GM23338 (cell line): ENCODE data around the gene MPRIP. TPM values are rescaled to one million over a fixed set of nuclear protein-coding genes. Genes with fewer than 3 reads are reported as not detected.

Experiments used
- ATAC-seq: fragments of 200-7000 bp; cut with Tn5 transposase; 3 replicates; pipeline ENCODE4 v1.9.1; 2020
- DNase-seq: peaks from one replicate; pipeline ENCODE4 v3.0.0-alpha.2; 2015; ENCODE audit warnings: low spot score
- H2AFZ ChIP-seq: fragments of 200-600 bp; sonication (generic); 2 replicates; pipeline ENCODE4 v1.8.0; 2016; ENCODE audit warnings: antibody characterized with exemption, mild to moderate bottlenecking, moderate library complexity
- H3F3A ChIP-seq: fragments of 200-600 bp; sonication (generic); replicated peaks from 2 replicates; pipeline ENCODE4 v1.8.0; 2017; ENCODE audit warnings: antibody characterized with exemption, mixed run types, low read depth
- H3K27ac ChIP-seq: fragments of 200-600 bp; sonication (generic); 2 replicates; pipeline ENCODE4 v1.6.1; 2016; ENCODE audit warnings: low read depth
- H3K27me3 ChIP-seq: fragments of 200-600 bp; sonication (generic); 2 replicates; pipeline ENCODE4 v1.8.0; 2016; ENCODE audit warnings: mild to moderate bottlenecking, mixed run types, moderate library complexity; ENCODE audit not compliant: insufficient read depth
- H3K36me3 ChIP-seq: fragments of 200-600 bp; sonication (generic); 2 replicates; pipeline ENCODE4 v1.8.0; 2016; ENCODE audit warnings: mild to moderate bottlenecking; ENCODE audit not compliant: insufficient read depth
- H3K4me1 ChIP-seq: fragments of 200-600 bp; sonication (generic); 2 replicates; pipeline ENCODE4 v1.8.0; 2016; ENCODE audit warnings: mild to moderate bottlenecking, moderate library complexity; ENCODE audit not compliant: insufficient read depth
- H3K4me2 ChIP-seq: fragments of 200-600 bp; sonication (generic); 2 replicates; pipeline ENCODE4 v1.7.1; 2017; ENCODE audit warnings: mixed run types
- H3K4me3 ChIP-seq: fragments of 200-600 bp; sonication (generic); 2 replicates; pipeline ENCODE4 v1.6.1; 2016; ENCODE audit warnings: mixed run types
- H3K79me2 ChIP-seq: fragments of 200-600 bp; sonication (generic); replicated peaks from 2 replicates; pipeline ENCODE4 v1.8.0; 2017; ENCODE audit warnings: mild to moderate bottlenecking; ENCODE audit not compliant: insufficient read depth
- H3K9me2 ChIP-seq: fragments of 200-600 bp; sonication (generic); 2 replicates; pipeline ENCODE4 v1.8.0; 2017; ENCODE audit not compliant: insufficient read depth
- H4K20me1 ChIP-seq: fragments of 200-600 bp; sonication (generic); replicated peaks from 2 replicates; pipeline ENCODE4 v1.8.0; 2017; ENCODE audit warnings: mild to moderate bottlenecking; ENCODE audit not compliant: insufficient read depth
- H3K27ac Mint-ChIP-seq: 2 replicates; pipeline ENCODE4 v1.8.0; 2020; ENCODE audit warnings: inconsistent platforms, mild to moderate bottlenecking, moderate library complexity, mixed read lengths
- H3K27me3 Mint-ChIP-seq: 3 replicates; pipeline ENCODE4 v1.8.0; 2022; ENCODE audit warnings: low read depth, mild to moderate bottlenecking, moderate library complexity, mixed read lengths, inconsistent platforms; ENCODE audit not compliant: insufficient read depth, poor library complexity
- H3K36me3 Mint-ChIP-seq: 3 replicates; pipeline ENCODE4 v1.8.0; 2021; ENCODE audit warnings: low read depth, mild to moderate bottlenecking, inconsistent platforms, moderate library complexity, mixed read lengths
- H3K4me1 Mint-ChIP-seq: 3 replicates; pipeline ENCODE4 v1.8.0; 2020; ENCODE audit warnings: mild to moderate bottlenecking, inconsistent platforms, mixed read lengths
- H3K4me3 Mint-ChIP-seq: 3 replicates; pipeline ENCODE4 v1.8.0; 2021; ENCODE audit warnings: moderate library complexity, mild to moderate bottlenecking, inconsistent platforms, mixed read lengths
- H3K9me3 Mint-ChIP-seq: 3 replicates; pipeline ENCODE4 v1.8.0; 2020; ENCODE audit warnings: moderate library complexity, mild to moderate bottlenecking, inconsistent platforms, mixed read lengths
- EZH2phosphoT487 ChIP-seq: fragments of 200-600 bp; sonication (generic); IDR thresholded peaks from one replicate; pipeline ENCODE4 v1.8.1; 2018; ENCODE audit warnings: antibody characterized with exemption; ENCODE audit not compliant: unreplicated experiment
- STAT1 ChIP-seq: IDR thresholded peaks from one replicate; pipeline ENCODE4 v1.6.1; 2016; ENCODE audit warnings: antibody characterized with exemption; ENCODE audit not compliant: unreplicated experiment
- ZNF331 ChIP-seq: fragments of 250-450 bp; sonication (Bioruptor Pico); IDR thresholded peaks from 2 replicates; pipeline ENCODE4 v1.5.0; 2020; ENCODE audit warnings: low read depth, mild to moderate bottlenecking, moderate library complexity
- polyA plus RNA-seq: library from polyadenylated mRNA; unstranded; fragments of >200 nt; fragmentation: Nextera tagmentation; extraction: Ambion mirVana; gene quantifications from 2 replicates; pipeline ENCODE4 v1.2.1, GENCODE V29; 2016
- total RNA-seq: library from RNA; depleted of rRNA; stranded (reverse); fragments of >200 nt; shearing (Covaris generic); gene quantifications from 2 replicates; pipeline ENCODE4 v1.2.3, GENCODE V29; 2014
- TF ChIP-seq, protein P1 (sequence below): fragments of 250-450 bp; sonication (Bioruptor Pico); IDR thresholded peaks from 2 replicates; pipeline ENCODE4 v1.5.0; 2020; ENCODE audit warnings: mild to moderate bottlenecking, moderate library complexity
- TF ChIP-seq, protein P2 (sequence below): IDR thresholded peaks from 2 replicates; pipeline ENCODE4 v1.6.1; 2016; ENCODE audit warnings: antibody characterized with exemption

The MPRIP gene
- total and polyA plus RNA-seq, 2 experiments from 2014 or later = 39.3 to 113 TPM

DNA sequence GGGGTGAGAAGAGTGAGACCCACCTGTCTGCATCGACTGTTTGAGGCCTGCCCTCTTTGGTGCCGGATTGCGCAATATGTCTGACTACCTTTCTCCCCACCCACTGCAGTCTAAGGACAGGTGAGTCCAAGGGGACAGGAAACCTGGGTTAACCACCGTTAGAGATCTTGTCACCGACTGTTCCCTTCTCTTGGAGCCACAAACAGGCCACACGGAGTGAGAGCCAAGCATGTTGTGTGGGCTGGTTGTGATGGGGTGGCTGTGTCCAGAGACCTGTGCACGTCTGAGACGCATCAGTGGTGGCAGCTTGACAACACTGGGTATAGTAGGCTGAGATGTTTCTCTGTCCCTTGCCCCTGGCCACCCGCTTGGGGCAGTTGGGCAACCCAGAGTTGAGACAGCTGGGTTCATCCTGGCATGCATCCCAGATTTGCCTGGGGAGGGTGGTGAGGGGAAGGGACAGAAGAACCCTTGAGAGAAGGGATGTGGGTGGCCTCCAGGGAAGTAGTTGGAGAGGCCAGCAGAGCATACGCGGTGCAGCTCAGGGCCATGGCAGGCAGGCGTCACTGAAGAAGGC lies 21.4 kb downstream of the MPRIP start (continued):
- TF ChIP-seq, protein P1, sequence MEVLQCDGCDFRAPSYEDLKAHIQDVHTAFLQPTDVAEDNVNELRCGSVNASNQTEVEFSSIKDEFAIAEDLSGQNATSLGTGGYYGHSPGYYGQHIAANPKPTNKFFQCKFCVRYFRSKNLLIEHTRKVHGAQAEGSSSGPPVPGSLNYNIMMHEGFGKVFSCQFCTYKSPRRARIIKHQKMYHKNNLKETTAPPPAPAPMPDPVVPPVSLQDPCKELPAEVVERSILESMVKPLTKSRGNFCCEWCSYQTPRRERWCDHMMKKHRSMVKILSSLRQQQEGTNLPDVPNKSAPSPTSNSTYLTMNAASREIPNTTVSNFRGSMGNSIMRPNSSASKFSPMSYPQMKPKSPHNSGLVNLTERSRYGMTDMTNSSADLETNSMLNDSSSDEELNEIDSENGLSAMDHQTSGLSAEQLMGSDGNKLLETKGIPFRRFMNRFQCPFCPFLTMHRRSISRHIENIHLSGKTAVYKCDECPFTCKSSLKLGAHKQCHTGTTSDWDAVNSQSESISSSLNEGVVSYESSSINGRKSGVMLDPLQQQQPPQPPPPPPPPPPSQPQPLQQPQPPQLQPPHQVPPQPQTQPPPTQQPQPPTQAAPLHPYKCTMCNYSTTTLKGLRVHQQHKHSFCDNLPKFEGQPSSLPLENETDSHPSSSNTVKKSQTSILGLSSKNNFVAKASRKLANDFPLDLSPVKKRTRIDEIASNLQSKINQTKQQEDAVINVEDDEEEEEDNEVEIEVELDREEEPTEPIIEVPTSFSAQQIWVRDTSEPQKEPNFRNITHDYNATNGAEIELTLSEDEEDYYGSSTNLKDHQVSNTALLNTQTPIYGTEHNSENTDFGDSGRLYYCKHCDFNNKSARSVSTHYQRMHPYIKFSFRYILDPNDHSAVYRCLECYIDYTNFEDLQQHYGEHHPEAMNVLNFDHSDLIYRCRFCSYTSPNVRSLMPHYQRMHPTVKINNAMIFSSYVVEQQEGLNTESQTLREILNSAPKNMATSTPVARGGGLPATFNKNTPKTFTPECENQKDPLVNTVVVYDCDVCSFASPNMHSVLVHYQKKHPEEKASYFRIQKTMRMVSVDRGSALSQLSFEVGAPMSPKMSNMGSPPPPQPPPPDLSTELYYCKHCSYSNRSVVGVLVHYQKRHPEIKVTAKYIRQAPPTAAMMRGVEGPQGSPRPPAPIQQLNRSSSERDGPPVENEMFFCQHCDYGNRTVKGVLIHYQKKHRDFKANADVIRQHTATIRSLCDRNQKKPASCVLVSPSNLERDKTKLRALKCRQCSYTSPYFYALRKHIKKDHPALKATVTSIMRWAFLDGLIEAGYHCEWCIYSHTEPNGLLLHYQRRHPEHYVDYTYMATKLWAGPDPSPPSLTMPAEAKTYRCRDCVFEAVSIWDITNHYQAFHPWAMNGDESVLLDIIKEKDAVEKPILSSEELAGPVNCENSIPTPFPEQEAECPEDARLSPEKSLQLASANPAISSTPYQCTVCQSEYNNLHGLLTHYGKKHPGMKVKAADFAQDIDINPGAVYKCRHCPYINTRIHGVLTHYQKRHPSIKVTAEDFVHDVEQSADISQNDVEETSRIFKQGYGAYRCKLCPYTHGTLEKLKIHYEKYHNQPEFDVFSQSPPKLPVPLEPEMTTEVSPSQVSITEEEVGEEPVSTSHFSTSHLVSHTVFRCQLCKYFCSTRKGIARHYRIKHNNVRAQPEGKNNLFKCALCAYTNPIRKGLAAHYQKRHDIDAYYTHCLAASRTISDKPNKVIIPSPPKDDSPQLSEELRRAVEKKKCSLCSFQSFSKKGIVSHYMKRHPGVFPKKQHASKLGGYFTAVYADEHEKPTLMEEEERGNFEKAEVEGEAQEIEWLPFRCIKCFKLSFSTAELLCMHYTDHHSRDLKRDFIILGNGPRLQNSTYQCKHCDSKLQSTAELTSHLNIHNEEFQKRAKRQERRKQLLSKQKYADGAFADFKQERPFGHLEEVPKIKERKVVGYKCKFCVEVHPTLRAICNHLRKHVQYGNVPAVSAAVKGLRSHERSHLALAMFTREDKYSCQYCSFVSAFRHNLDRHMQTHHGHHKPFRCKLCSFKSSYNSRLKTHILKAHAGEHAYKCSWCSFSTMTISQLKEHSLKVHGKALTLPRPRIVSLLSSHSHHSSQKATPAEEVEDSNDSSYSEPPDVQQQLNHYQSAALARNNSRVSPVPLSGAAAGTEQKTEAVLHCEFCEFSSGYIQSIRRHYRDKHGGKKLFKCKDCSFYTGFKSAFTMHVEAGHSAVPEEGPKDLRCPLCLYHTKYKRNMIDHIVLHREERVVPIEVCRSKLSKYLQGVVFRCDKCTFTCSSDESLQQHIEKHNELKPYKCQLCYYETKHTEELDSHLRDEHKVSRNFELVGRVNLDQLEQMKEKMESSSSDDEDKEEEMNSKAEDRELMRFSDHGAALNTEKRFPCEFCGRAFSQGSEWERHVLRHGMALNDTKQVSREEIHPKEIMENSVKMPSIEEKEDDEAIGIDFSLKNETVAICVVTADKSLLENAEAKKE (CRISPR knock-in tag) = no peak
- TF ChIP-seq, protein P2, sequence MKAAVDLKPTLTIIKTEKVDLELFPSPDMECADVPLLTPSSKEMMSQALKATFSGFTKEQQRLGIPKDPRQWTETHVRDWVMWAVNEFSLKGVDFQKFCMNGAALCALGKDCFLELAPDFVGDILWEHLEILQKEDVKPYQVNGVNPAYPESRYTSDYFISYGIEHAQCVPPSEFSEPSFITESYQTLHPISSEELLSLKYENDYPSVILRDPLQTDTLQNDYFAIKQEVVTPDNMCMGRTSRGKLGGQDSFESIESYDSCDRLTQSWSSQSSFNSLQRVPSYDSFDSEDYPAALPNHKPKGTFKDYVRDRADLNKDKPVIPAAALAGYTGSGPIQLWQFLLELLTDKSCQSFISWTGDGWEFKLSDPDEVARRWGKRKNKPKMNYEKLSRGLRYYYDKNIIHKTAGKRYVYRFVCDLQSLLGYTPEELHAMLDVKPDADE = no peak

DNA sequence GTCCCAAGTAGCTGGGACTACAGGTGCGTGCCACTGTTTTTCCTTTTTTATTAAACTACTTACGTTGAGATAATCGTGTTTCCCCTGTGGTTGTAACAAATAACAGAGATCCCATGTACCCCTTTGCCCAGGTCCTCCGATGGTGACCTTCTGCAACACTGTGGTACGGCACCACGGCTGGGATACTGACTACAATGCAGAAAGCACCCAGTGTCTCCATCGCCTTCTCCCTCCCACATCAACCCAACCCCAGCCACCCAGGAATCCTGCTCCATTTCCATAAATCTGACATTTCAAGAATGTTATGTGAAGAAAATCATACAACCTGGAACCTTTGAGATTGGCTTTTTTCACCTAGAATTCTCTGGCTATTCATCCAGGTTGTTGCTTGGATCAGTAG lies 22.1 kb downstream of the MPRIP start:
- no peak for ATAC-seq
- Histone ChIP-seq H3F3A (no peaks in the 10 kb centered on the region), H3K36me3 (no peaks in the 10 kb centered on the region), H3K9me2 (no peaks in the 10 kb centered on the region), H3K4me1 (0 out of 2 replicates have a peak, but pooled peaks cover 7% of the 10 kb centered on the region), H3K27me3 (no peaks in the 10 kb centered on the region), H3K4me2 (no peak overlapping the region), H4K20me1 (peaks cover 11% of the 10 kb centered on the region; the same call in 1 of the 2 replicates), H3K4me3 (no peak overlapping the region), H3K79me2 (peaks cover 93% of the 10 kb centered on the region), H2AFZ (no peak overlapping the region), H3K27ac (no peak overlapping the region)
- no peak for DNase-seq
- no peaks in the 10 kb centered on the region for H3K9me3 Mint-ChIP-seq
- H3K27me3 Mint-ChIP-seq = no peaks in the 10 kb centered on the region
- H3K4me1 Mint-ChIP-seq = peaks cover 4% of the 10 kb centered on the region
- no peak overlapping the region for H3K27ac Mint-ChIP-seq
- H3K4me3 Mint-ChIP-seq = no peak overlapping the region
- H3K36me3 Mint-ChIP-seq = no peaks in the 10 kb centered on the region; the same call in 2 of the 3 replicates
- TF ChIP-seq ZNF331 (CRISPR knock-in tag) (no peak), STAT1 (no peak), EZH2phosphoT487 (no peak)
